Adrenal gland (tissue), 12 donors: ENCODE results near the gene HNRNPLL. TPM values are rescaled to one million over a fixed set of nuclear protein-coding genes. Genes with fewer than 3 reads are reported as not detected.

Source experiments
- DNase-seq, 7 donors: peaks; one replicate each; pipeline ENCODE4 v3.0.0-alpha.2; 2019 to 2020
- H3K27ac ChIP-seq, 5 donors: fragments of 200-600 bp; sonication (generic) in 4 of 5; 1 replicate in 3 of 5; 2 replicates in 2 of 5; pipeline versions ENCODE4 v1.5.1 to v1.8.0; 2016 to 2020; ENCODE audit warnings: mild to moderate bottlenecking in 1 of 5
- H3K27me3 ChIP-seq: fragments of 200-600 bp; 2 replicates; pipeline ENCODE4 v1.8.0; 2021
- H3K36me3 ChIP-seq, 2 donors: fragments of 200-600 bp; replicated peaks in 1 of 2; 1 replicate in 1 of 2; 2 replicates in 1 of 2; pipeline versions ENCODE4 v1.5.1 to v1.8.0; 2018 to 2022
- H3K4me1 ChIP-seq, 2 donors: fragments of 200-600 bp; replicated peaks in 1 of 2; 1 replicate in 1 of 2; 2 replicates in 1 of 2; pipeline versions ENCODE4 v1.5.1 to v1.8.0; 2018 to 2021
- H3K4me3 ChIP-seq, 4 donors: fragments of 200-600 bp; sonication (generic) in 3 of 4; one replicate each; pipeline ENCODE4 v1.5.1; 2016 to 2018
- H3K9me3 ChIP-seq, 3 donors: fragments of 200-600 bp; sonication (generic) in 1 of 3; replicated peaks in 1 of 3; 1 replicate in 2 of 3; 2 replicates in 1 of 3; pipeline versions ENCODE4 v1.5.1 to v1.8.0; 2016 to 2021
- CTCF ChIP-seq, 6 experiments: fragments of 450-650 bp in 4 of 6; fragments of 200-600 bp in 2 of 6; sonication (generic) in 1 of 6; IDR thresholded peaks; 1 replicate in 5 of 6; 2 replicates in 1 of 6; pipeline versions ENCODE4 v1.5.1 to v1.8.0; 2016 to 2021; ENCODE audit warnings: antibody characterized with exemption in 6 of 6, mild to moderate bottlenecking in 2 of 6, moderate library complexity in 1 of 6
- POLR2A ChIP-seq, 2 donors: fragments of 450-650 bp; IDR thresholded peaks; one replicate each; pipeline ENCODE4 v1.6.1; 2017; ENCODE audit warnings: antibody characterized with exemption in 2 of 2, mild to moderate bottlenecking in 2 of 2, moderate library complexity in 1 of 2
- WGBS, 4 donors: extraction: QIAGEN DNeasy Blood & Tissue Kit in 2 of 4; methylation state at CpG; one replicate each; pipeline versions ENCODE4 v1.1.5 to v1.1.7; 2013 to 2017; 5-methylcytosine and 5-hydroxymethylcytosine counted together
- intact Hi-C, 2 donors: fragments of 100-400 bp; cut with DNase I; formaldehyde crosslinking; loops; one replicate each; pipeline versions ENCODE4 v1.14.1 to v1.15.0; 2022 to 2023
- polyA plus RNA-seq, 3 donors: library from polyadenylated mRNA; stranded (reverse); fragments of 200-250 nt in 2 of 3; fragments of 350-450 nt in 1 of 3; fragmentation: Illumina TruSeq in 1 of 3; extraction: RNeasy Lipid Tissue Mini Kit (QIAGEN cat#74804) in 1 of 3; gene quantifications; one replicate each; pipeline ENCODE4 v1.2.3, GENCODE V29; 2013 to 2014
- total RNA-seq, 9 donors: library from RNA; depleted of rRNA in 4 of 9; stranded (reverse); fragments of >200 nt in 4 of 9; fragments of 120-200 nt in 1 of 9; fragmentation: NEBNext Ultra II Directional in 1 of 9; extraction: Animal tissue kit (Norgen Biotek cat#: 25700) in 1 of 9; gene quantifications; one replicate each; pipeline versions ENCODE4 v1.1.0 to v1.2.4, GENCODE V29; 2013 to 2023
- donor health status: healthy with polysubstance abuse.
- donor health status: Bipolar disorder and iron deficiency.
- donor health status: DM: yes; HTN: yes; CAD: no.
- donor health status: DM: no; HTN: no; CAD: no.
- donor health status: DM: no; HTN: no; CAD: no.
- donor health status: DM: yes; HTN: yes; CAD: no.

HNRNPLL gene
- total and polyA plus RNA-seq, 12 donors, result 19.5 to 75.2 (median 49.4) TPM

- no peaks in the 10 kb centered on the region for H3K27me3 ChIP-seq
- intact Hi-C loops, result loop anchor here (5.0 kb wide), 2 partner anchors 147 to 152 kb away; no protein-coding TSS in a partner anchor
- no peak for TF ChIP-seq CTCF (IDR thresholded peaks at IDR 0.05)
- no peak for TF ChIP-seq POLR2A (IDR thresholded peaks at IDR 0.05)
- H3K4me1 ChIP-seq, result peaks cover 14 to 49% of the 10 kb centered on the region in 2 donors
- no peak for DNase-seq
- 86 to 95% (median 91%) methylated on average over 1 of the region's 1 CpG for WGBS, 4 donors
- no peak overlapping the region for H3K4me3 ChIP-seq
- peaks cover 0 to 39% of the 10 kb centered on the region in 2 donors for H3K36me3 ChIP-seq
- H3K9me3 ChIP-seq, result no peaks in the 10 kb centered on the region
- H3K27ac ChIP-seq, result no peak overlapping the region
Observed at GRCh38 chr2:38584881-38585280, 17.8 kb downstream of the HNRNPLL start.

GRCh38 chr2:38583994-38584393 lies 18.7 kb downstream of the HNRNPLL start:
- no peaks in the 10 kb centered on the region for H3K27me3 ChIP-seq
- H3K9me3 ChIP-seq, result no peaks in the 10 kb centered on the region
- TF ChIP-seq POLR2A (IDR thresholded peaks at IDR 0.05) (no peak), CTCF (IDR thresholded peaks at IDR 0.05) (no peak)
- 82 to 90% (median 87%) methylated on average over 5 of the region's 5 CpGs for WGBS, 4 donors
- H3K4me1 ChIP-seq, result peaks cover 6 to 40% of the 10 kb centered on the region in 2 donors
- intact Hi-C loops, result loop anchor here (5.0 kb wide), 2 partner anchors 148 to 153 kb away; no protein-coding TSS in a partner anchor
- no peak overlapping the region for H3K27ac ChIP-seq
- no peak for DNase-seq
- no peak overlapping the region for H3K4me3 ChIP-seq
- H3K36me3 ChIP-seq, result peaks cover 0 to 39% of the 10 kb centered on the region in 2 donors

- DNase-seq, result no peak
- intact Hi-C loops, result loop anchor here (5.0 kb wide), 2 partner anchors 149 to 154 kb away; no protein-coding TSS in a partner anchor
- WGBS, 4 donors, result 61 to 73% (median 65%) methylated on average over 3 of the region's 3 CpGs
- H3K9me3 ChIP-seq, result no peaks in the 10 kb centered on the region
- no peak overlapping the region for H3K4me3 ChIP-seq
- no peaks in the 10 kb centered on the region for H3K27me3 ChIP-seq
- H3K36me3 ChIP-seq, result peaks cover 0 to 39% of the 10 kb centered on the region in 2 donors
- no peak overlapping the region for H3K27ac ChIP-seq
- TF ChIP-seq POLR2A (IDR thresholded peaks at IDR 0.05) (no peak), CTCF (IDR thresholded peaks at IDR 0.05) (no peak)
- H3K4me1 ChIP-seq, result peaks cover 6 to 36% of the 10 kb centered on the region in 2 donors
Observed at GRCh38 chr2:38583524-38583923, 19.2 kb downstream of the HNRNPLL start.

- Histone ChIP-seq H3K27ac (no peak overlapping the region), H3K4me1 (peaks cover 6 to 18% of the 10 kb centered on the region in 2 donors), H3K27me3 (no peaks in the 10 kb centered on the region), H3K36me3 (peaks cover 0 to 46% of the 10 kb centered on the region in 2 donors), H3K9me3 (no peaks in the 10 kb centered on the region), H3K4me3 (no peak overlapping the region)
- intact Hi-C loops, result loop anchor here (5.0 kb wide), 2 partner anchors 151 to 156 kb away; no protein-coding TSS in a partner anchor
- peak in 6 of 7 donors; percentile 40 to 70 (median 56) for DNase-seq
- WGBS, 4 donors, result 43 to 48% (median 44%) methylated on average over 9 of the region's 9 CpGs
- peak; percentile 53 to 83 (median 76) for TF ChIP-seq CTCF (IDR thresholded peaks at IDR 0.05)
- no peak for TF ChIP-seq POLR2A (IDR thresholded peaks at IDR 0.05)
Observed at GRCh38 chr2:38581193-38582147, 21.3 kb downstream of the HNRNPLL start.
